ENCODE results near the gene WNK1. TPM values are rescaled to one million over a fixed set of nuclear protein-coding genes. Genes with fewer than 3 reads are reported as not detected.

The WNK1 gene
- total and polyA plus RNA-seq, 7 experiments from 2014 or later = 22.9 to 200 (median 164) TPM

GRCh38 chr12:730550-730949 lies 21.8 kb upstream of the WNK1 start:
- Mint-ChIP-seq H3K27me3 (no peaks in the 10 kb centered on the region), H3K4me1 (peaks cover 11 to 62% (median 58%) of the 10 kb centered on the region in 7 donors), H3K36me3 (peaks cover 0 to 16% (median 0%) of the 10 kb centered on the region in 5 donors), H3K4me3 (peak overlapping the region in 3 of 10 donors; percentile 20 to 27 (median 24)), H3K27ac (peak overlapping the region in 8 of 9 donors; percentile 72 to 97 (median 92)), H3K9me3 (peaks cover 0 to 12% (median 0%) of the 10 kb centered on the region in 11 donors)
- Histone ChIP-seq H3K4me1 (ENCODE audit: control insufficient read depth in 2 of 2, insufficient read depth in 2 of 2, low read length in 2 of 2) (peaks cover 20 to 57% of the 10 kb centered on the region in 2 donors), H3K4me3 (ENCODE audit: low read length) (no peak overlapping the region), H3K27ac (ENCODE audit: low read depth, low read length) (peak overlapping the region; percentile 74), H3K9me3 (ENCODE audit: control insufficient read depth in 2 of 3, low read length in 3 of 3) (no peaks in the 10 kb centered on the region), H3K27me3 (ENCODE audit: control insufficient read depth in 2 of 2, insufficient read depth in 2 of 2, low read length in 2 of 2) (no peaks in the 10 kb centered on the region), H3K36me3 (ENCODE audit: control insufficient read depth in 2 of 3, insufficient read depth in 3 of 3, low read length in 3 of 3) (no peaks in the 10 kb centered on the region)
- DNase-seq (no peak), ATAC-seq (no peak)
- intact Hi-C loops (cut with micrococcal nuclease) = no loop called here
- ChIA-PET POLR2A (interaction anchor here (1.5 to 10.1 kb wide), 2 partner anchors 22 to 45 kb away, joined by 4 to 153 read pairs; partner anchors contain the start of gene WNK1), CTCF (interaction anchor here (8.0 kb wide), 1 partner anchor 21 kb away, joined by 70 read pairs; the partner anchor contains the start of gene WNK1)

GRCh38 chr12:737122-737739 lies 15.1 kb upstream of the WNK1 start:
- Histone ChIP-seq H3K27ac (ENCODE audit: low read depth, low read length) (no peak overlapping the region), H3K4me1 (ENCODE audit: control insufficient read depth in 2 of 2, insufficient read depth in 2 of 2, low read length in 2 of 2) (no peaks in the 10 kb centered on the region), H3K27me3 (ENCODE audit: control insufficient read depth in 2 of 2, insufficient read depth in 2 of 2, low read length in 2 of 2) (no peaks in the 10 kb centered on the region), H3K36me3 (ENCODE audit: control insufficient read depth in 2 of 3, insufficient read depth in 3 of 3, low read length in 3 of 3) (no peaks in the 10 kb centered on the region), H3K4me3 (ENCODE audit: low read length) (no peak overlapping the region), H3K9me3 (ENCODE audit: control insufficient read depth in 2 of 3, low read length in 3 of 3) (no peaks in the 10 kb centered on the region)
- Mint-ChIP-seq H3K9me3 (no peaks in the 10 kb centered on the region), H3K4me1 (peaks cover 0 to 7% (median 6%) of the 10 kb centered on the region in 7 donors), H3K36me3 (peaks cover 0 to 2% (median 0%) of the 10 kb centered on the region in 5 donors), H3K4me3 (no peak overlapping the region), H3K27ac (no peak overlapping the region), H3K27me3 (no peaks in the 10 kb centered on the region)
- ATAC-seq = no peak
- no peak for DNase-seq
- ChIA-PET POLR2A (interaction anchor here (0.9 to 4.9 kb wide), 3 partner anchors 8 to 13 kb away, joined by 3 to 22 read pairs (median 9); no protein-coding TSS in a partner anchor), CTCF (interaction anchor here (2.6 kb wide), 1 partner anchor 14 kb away, joined by 8 read pairs; no protein-coding TSS in a partner anchor)
- intact Hi-C loops (cut with micrococcal nuclease) = no loop called here

- no peak overlapping the region for H3K4me3 Mint-ChIP-seq
- ChIA-PET POLR2A (interaction anchor here (0.7 to 4.9 kb wide), 6 partner anchors 9 to 87 kb away, joined by 3 to 22 read pairs (median 4); no protein-coding TSS in a partner anchor), CTCF (interaction anchor here (1.2 to 2.6 kb wide), 2 partner anchors 12 to 75 kb away, joined by 3 to 8 read pairs; no protein-coding TSS in a partner anchor)
These were observed 13.7 kb upstream of the WNK1 start for GRCh38 chr12:738712-739111.

GRCh38 chr12:739349-739748 lies 13.0 kb upstream of the WNK1 start:
- H3K36me3 ChIP-seq (ENCODE audit: control insufficient read depth in 2 of 3, insufficient read depth in 3 of 3, low read length in 3 of 3) = no peaks in the 10 kb centered on the region
- ChIA-PET POLR2A (interaction anchor here (0.7 to 4.9 kb wide), 5 partner anchors 10 to 87 kb away, joined by 3 to 22 read pairs (median 4); no protein-coding TSS in a partner anchor), CTCF (interaction anchor here (1.2 to 2.6 kb wide), 2 partner anchors 12 to 75 kb away, joined by 3 to 8 read pairs; no protein-coding TSS in a partner anchor)
- H3K4me1 ChIP-seq (ENCODE audit: control insufficient read depth in 2 of 2, insufficient read depth in 2 of 2, low read length in 2 of 2) = no peaks in the 10 kb centered on the region
- H3K27me3 ChIP-seq (ENCODE audit: control insufficient read depth in 2 of 2, insufficient read depth in 2 of 2, low read length in 2 of 2) = no peaks in the 10 kb centered on the region
- no peaks in the 10 kb centered on the region for H3K27me3 Mint-ChIP-seq
- DNase-seq (no peak), ATAC-seq (no peak)
- H3K4me1 Mint-ChIP-seq = peaks cover 8 to 20% (median 18%) of the 10 kb centered on the region in 7 donors
- peaks cover 0 to 7% (median 0%) of the 10 kb centered on the region in 5 donors for H3K36me3 Mint-ChIP-seq
- no peaks in the 10 kb centered on the region for H3K9me3 ChIP-seq (ENCODE audit: control insufficient read depth in 2 of 3, low read length in 3 of 3)
- intact Hi-C loops (cut with micrococcal nuclease) = no loop called here
- H3K9me3 Mint-ChIP-seq = no peaks in the 10 kb centered on the region
- no peak overlapping the region for H3K4me3 ChIP-seq (ENCODE audit: low read length)
- peak overlapping the region in 1 of 9 donors; percentile 6 for H3K27ac Mint-ChIP-seq
- H3K4me3 Mint-ChIP-seq = no peak overlapping the region
- H3K27ac ChIP-seq (ENCODE audit: low read depth, low read length) = no peak overlapping the region

More at GRCh38 chr12:738712-739111, 13.7 kb upstream of the WNK1 start:
- Histone ChIP-seq H3K36me3 (ENCODE audit: control insufficient read depth in 2 of 3, insufficient read depth in 3 of 3, low read length in 3 of 3) (no peaks in the 10 kb centered on the region), H3K27ac (ENCODE audit: low read depth, low read length) (no peak overlapping the region), H3K27me3 (ENCODE audit: control insufficient read depth in 2 of 2, insufficient read depth in 2 of 2, low read length in 2 of 2) (no peaks in the 10 kb centered on the region), H3K9me3 (ENCODE audit: control insufficient read depth in 2 of 3, low read length in 3 of 3) (no peaks in the 10 kb centered on the region), H3K4me3 (ENCODE audit: low read length) (no peak overlapping the region), H3K4me1 (ENCODE audit: control insufficient read depth in 2 of 2, insufficient read depth in 2 of 2, low read length in 2 of 2) (no peaks in the 10 kb centered on the region)
- Mint-ChIP-seq H3K27me3 (no peaks in the 10 kb centered on the region), H3K4me1 (peaks cover 6 to 15% (median 12%) of the 10 kb centered on the region in 7 donors), H3K9me3 (no peaks in the 10 kb centered on the region), H3K36me3 (peaks cover 0 to 7% (median 0%) of the 10 kb centered on the region in 5 donors), H3K27ac (peak overlapping the region in 2 of 9 donors; percentile 6 to 16)
- DNase-seq (no peak), ATAC-seq (no peak)
- intact Hi-C loops (cut with micrococcal nuclease) = no loop called here

GRCh38 chr12:740921-741320 lies 11.5 kb upstream of the WNK1 start:
- H3K9me3 Mint-ChIP-seq = no peaks in the 10 kb centered on the region
- no peak overlapping the region for H3K4me3 Mint-ChIP-seq
- Histone ChIP-seq H3K9me3 (ENCODE audit: control insufficient read depth in 2 of 3, low read length in 3 of 3) (no peaks in the 10 kb centered on the region), H3K4me1 (ENCODE audit: control insufficient read depth in 2 of 2, insufficient read depth in 2 of 2, low read length in 2 of 2) (no peaks in the 10 kb centered on the region), H3K4me3 (ENCODE audit: low read length) (no peak overlapping the region), H3K27me3 (ENCODE audit: control insufficient read depth in 2 of 2, insufficient read depth in 2 of 2, low read length in 2 of 2) (no peaks in the 10 kb centered on the region), H3K36me3 (ENCODE audit: control insufficient read depth in 2 of 3, insufficient read depth in 3 of 3, low read length in 3 of 3) (no peaks in the 10 kb centered on the region), H3K27ac (ENCODE audit: low read depth, low read length) (no peak overlapping the region)
- ATAC-seq (no peak), DNase-seq (no peak)
- POLR2A ChIA-PET = interaction anchor here (1.1 to 4.9 kb wide), 2 partner anchors 10 to 12 kb away, joined by 3 to 22 read pairs; no protein-coding TSS in a partner anchor
- H3K36me3 Mint-ChIP-seq = peaks cover 0 to 7% (median 0%) of the 10 kb centered on the region in 5 donors
- peak overlapping the region in 2 of 9 donors; percentile 9 to 50 for H3K27ac Mint-ChIP-seq
- CTCF ChIA-PET = interaction anchor here (1.1 to 3.2 kb wide), 2 partner anchors 9 to 10 kb away, joined by 3 to 12 read pairs; no protein-coding TSS in a partner anchor
- intact Hi-C loops (cut with micrococcal nuclease) = no loop called here
- H3K4me1 Mint-ChIP-seq = peaks cover 8 to 20% (median 18%) of the 10 kb centered on the region in 7 donors
- H3K27me3 Mint-ChIP-seq = no peaks in the 10 kb centered on the region

- intact Hi-C loops (cut with micrococcal nuclease) = loop anchor here (2.0 to 5.0 kb wide), 6 partner anchors 21 to 842 kb away; partner anchors contain the start of genes FBXL14 (in 1 of the 2) and KDM5A (in 1 of the 2)
- peaks cover 18 to 22% of the 10 kb centered on the region in 2 donors for H3K4me1 ChIP-seq (ENCODE audit: control insufficient read depth in 2 of 2, insufficient read depth in 2 of 2, low read length in 2 of 2)
- H3K9me3 ChIP-seq (ENCODE audit: control insufficient read depth in 2 of 3, low read length in 3 of 3) = no peaks in the 10 kb centered on the region
- Mint-ChIP-seq H3K36me3 (peaks cover 0 to 9% (median 0%) of the 10 kb centered on the region in 5 donors), H3K4me1 (peaks cover 0 to 11% (median 5%) of the 10 kb centered on the region in 7 donors), H3K27me3 (no peaks in the 10 kb centered on the region), H3K9me3 (no peaks in the 10 kb centered on the region), H3K4me3 (peak overlapping the region in 8 of 10 donors; percentile 26 to 85 (median 65)), H3K27ac (peak overlapping the region in 5 of 9 donors; percentile 37 to 96 (median 87))
- peak overlapping the region; percentile 98 for H3K27ac ChIP-seq (ENCODE audit: low read depth, low read length)
- ChIA-PET POLR2A (interaction anchor here (0.7 to 6.3 kb wide), 13 partner anchors 11 to 173 kb away, joined by 3 to 153 read pairs (median 11); no protein-coding TSS in a partner anchor), CTCF (interaction anchor here (0.9 to 4.3 kb wide), 11 partner anchors 8 to 178 kb away, joined by 3 to 70 read pairs (median 12); partner anchors contain the start of gene NINJ2)
- peaks cover 0 to 11% (median 0%) of the 10 kb centered on the region in 3 experiments for H3K36me3 ChIP-seq (ENCODE audit: control insufficient read depth in 2 of 3, insufficient read depth in 3 of 3, low read length in 3 of 3)
- ATAC-seq (no peak), DNase-seq (no peak)
- no peaks in the 10 kb centered on the region for H3K27me3 ChIP-seq (ENCODE audit: control insufficient read depth in 2 of 2, insufficient read depth in 2 of 2, low read length in 2 of 2)
- no peak overlapping the region for H3K4me3 ChIP-seq (ENCODE audit: low read length)
These were observed 2.6 kb upstream of the WNK1 start for GRCh38 chr12:749751-750270.
